ENCODE data around the gene KLHL12.

DNA sequence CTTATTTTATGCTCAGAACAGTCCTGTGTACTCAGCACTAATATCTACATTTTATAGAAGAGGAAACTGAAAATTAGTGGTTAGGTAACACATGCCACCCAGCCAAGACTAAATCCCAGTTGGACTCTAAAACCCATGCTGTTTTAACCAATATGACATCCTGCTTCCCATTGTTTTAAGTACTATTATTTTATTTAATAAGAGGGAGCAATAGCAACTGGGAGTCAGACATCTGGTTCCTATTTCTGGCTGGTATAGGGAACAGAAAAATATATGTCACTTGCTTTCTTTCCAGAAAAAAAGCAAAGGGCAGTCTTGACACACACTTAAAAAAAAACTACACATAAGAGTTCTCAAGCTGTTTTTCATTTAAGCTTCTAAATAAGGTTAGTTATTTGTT is 11.9 kb downstream of the KLHL12 start:
- no peak for TF ChIP-seq EZH2 (IDR thresholded peaks at IDR 0.05; ENCODE audit: low read depth)
- TF ChIP-seq, protein P1, sequence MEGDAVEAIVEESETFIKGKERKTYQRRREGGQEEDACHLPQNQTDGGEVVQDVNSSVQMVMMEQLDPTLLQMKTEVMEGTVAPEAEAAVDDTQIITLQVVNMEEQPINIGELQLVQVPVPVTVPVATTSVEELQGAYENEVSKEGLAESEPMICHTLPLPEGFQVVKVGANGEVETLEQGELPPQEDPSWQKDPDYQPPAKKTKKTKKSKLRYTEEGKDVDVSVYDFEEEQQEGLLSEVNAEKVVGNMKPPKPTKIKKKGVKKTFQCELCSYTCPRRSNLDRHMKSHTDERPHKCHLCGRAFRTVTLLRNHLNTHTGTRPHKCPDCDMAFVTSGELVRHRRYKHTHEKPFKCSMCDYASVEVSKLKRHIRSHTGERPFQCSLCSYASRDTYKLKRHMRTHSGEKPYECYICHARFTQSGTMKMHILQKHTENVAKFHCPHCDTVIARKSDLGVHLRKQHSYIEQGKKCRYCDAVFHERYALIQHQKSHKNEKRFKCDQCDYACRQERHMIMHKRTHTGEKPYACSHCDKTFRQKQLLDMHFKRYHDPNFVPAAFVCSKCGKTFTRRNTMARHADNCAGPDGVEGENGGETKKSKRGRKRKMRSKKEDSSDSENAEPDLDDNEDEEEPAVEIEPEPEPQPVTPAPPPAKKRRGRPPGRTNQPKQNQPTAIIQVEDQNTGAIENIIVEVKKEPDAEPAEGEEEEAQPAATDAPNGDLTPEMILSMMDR (conservative IDR thresholded peaks at IDR 0.05) = no peak

Measured in PC-9 (cell line).